Measurements from ENCODE around the gene CATSPERB.
"Not testable (repeated sequence)": the region's sequence is repeated elsewhere in the genome, so short reads cannot be mapped to it uniquely, and the experiment has no call there.

The CATSPERB gene, protein sequence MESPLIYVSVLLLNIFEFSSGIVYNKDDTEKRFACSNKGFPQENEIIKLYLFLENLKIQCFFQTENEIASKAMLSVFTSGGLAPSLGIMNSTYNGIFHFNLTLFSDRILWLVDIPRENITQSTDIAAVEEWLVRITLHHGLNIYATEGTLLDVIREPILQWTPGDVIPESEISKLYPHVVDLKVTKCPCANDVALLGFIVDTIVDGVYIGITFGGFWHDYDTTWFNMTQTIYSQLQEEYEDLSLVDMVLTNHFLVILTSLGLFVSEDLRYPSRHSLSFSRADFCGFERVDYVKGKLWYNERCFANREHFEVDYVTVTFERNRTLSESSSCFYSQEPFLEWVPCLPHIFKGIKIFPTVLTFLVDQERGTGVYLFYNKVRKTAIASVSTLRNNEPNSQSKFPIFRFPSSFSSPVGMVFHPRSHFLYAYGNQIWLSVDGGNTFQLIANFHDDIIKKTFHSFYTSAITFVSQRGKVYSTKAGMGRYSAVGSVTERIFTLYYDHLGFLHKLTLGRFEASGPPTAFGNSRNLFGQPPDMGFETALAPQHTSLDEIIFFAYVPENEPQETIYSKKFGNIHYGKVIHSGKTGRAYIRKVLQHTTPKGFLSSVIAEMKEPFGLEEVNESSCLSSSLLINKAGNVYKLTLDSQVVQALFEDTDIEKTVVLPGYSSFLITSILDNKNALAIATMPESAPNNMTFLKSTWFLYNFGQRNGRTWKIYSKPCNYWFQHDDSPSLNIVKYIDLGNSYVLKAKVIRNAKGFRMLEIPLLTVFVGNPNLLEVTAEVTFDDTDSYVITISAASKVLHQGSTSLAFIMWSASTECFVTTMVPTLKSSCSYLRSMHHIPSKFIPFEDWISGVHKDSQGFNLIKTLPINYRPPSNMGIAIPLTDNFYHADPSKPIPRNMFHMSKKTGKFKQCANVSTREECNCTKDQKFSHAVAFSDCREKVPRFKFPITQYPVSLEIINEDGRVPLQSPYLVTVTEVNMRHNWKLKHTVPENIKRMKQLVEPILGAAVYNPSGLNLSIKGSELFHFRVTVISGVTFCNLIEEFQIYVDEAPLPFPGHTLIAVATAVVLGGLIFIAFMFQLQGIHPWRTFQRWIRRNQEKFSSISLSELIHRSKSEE

DNA sequence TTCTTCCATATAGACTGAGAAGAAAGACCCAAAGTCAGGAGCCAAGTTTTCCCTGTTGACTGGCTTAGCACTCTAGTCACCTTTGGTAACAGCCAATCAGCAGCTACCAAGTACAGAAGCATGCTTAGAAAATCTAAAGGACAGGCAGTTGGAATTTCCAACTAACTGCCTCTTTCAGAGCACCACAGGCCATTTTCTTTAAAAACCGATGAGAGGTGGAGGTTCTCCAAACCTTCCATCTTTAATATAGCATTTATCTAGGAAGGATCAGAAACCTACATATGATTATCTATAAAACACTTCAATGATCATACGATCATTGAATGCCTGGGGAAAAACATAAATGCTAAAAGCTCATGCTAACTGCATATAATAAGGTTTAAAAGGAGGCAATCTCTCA lies at the start of gene CATSPERB:
TSS of gene CATSPERB (minus strand) at position 101 of the 400 bp plus-strand sequence. CDS start 2,607 bp downstream, outside the sequence.
- no peak for FAIRE-seq

DNA sequence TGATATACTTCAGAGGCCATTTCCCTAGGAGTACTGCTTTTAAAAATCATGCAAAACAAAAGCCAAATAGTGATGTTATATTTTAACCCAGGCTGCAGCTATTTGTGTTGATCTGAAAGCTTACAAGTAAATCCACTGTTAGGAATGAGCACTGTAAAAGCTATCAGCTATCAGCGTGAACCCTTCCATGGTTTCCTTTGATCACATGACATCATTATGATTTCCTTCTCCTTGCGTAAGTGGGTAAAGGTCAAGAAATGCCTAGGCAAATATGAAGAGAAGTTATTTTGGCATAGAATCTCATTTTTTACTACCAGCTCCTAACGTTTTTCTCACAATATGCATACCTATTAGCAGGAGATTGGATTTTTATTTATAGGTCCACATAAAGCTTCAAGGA lies 48.6 kb upstream of the CATSPERB start:
- FAIRE-seq: no peak

GRCh38 chr14:91778217-91778616 lies 46.3 kb upstream of the CATSPERB start:
- FAIRE-seq: no peak

DNA sequence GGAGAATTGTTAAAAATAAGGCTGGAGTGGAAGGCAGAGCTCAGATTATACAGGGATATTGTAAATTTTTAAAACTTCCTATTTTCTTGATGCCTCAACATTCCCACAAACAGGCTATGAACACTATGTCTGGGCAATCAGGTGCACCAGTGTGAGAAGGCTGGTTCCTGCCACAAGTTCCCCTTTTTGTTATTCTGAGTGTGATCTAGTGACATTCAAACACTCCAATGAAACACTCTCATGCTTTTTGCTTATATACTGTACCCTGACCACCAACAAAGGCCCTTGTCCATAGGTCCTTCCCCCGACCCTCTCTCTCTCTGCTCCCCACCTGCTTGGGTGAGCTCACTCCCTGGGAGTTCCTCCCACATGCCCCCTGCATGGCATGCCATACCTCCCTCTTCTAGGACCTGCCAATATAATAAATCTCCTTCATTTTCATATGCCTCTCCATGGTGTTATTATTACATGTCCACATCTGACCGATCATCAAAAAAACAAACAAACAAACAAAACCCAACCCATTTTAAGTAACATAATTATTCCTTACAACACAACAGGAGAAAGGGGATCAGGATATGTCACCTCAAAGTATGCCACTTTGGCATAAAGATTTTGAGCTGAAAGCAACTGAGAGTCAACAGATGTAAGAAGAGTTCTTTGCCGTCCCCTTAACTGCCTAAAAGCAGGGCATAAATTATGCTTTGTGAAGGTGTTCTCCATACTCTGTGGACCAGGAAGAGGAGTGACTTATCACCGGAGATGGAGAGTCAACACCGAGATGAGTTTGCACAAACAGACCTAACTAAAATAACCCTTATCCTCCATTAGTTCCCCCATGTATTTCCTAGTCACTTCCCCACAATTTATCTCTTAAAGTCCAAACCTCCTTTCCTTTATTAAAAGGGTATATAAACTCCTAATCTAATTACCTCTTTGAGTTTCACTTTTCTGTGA lies 42.5 kb upstream of the CATSPERB start:
- FAIRE-seq: no peak

DNA sequence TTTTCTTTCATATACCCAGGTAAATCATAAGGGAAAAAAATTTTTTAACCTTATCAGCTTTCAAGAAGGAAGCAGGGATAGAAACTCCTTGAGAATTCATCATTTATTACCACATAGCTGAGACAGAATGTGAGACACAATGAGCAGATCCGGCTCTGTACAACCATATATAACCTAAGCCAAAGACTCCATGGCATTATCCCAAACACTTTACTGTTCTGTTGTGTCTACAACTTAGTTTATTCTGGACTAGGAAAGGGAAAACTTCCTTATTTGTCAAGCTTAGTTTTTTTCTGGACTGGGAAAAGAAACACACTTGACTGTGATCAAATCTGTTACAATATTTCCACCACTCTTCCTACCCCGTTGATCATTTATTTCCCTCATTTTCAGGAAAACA lies 38.3 kb upstream of the CATSPERB start:
- no peak for FAIRE-seq

- FAIRE-seq: no peak
Observed at GRCh38 chr14:91755570-91756295, 23.8 kb upstream of the CATSPERB start.

DNA sequence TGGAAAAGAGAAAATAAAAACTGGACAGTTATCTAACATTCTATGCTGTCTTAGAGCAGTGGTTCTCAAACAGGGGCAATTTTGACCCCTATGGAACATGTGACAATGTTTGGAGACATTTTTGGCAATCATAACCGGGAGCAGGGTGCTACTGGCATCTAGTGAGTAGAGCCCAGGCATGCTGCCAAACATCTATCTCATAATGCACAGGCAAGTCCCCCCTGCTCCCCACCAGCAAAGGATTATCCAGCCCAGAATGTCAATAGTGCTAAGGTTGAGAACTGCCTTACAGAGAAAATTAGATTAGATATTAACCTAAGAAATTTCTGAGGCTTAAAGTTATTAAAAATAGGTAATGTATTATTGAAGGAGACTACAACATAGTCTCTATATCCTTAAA lies 22.9 kb upstream of the CATSPERB start:
- FAIRE-seq: no peak

GRCh38 chr14:91754185-91754584 lies 22.3 kb upstream of the CATSPERB start:
- FAIRE-seq: no peak

DNA sequence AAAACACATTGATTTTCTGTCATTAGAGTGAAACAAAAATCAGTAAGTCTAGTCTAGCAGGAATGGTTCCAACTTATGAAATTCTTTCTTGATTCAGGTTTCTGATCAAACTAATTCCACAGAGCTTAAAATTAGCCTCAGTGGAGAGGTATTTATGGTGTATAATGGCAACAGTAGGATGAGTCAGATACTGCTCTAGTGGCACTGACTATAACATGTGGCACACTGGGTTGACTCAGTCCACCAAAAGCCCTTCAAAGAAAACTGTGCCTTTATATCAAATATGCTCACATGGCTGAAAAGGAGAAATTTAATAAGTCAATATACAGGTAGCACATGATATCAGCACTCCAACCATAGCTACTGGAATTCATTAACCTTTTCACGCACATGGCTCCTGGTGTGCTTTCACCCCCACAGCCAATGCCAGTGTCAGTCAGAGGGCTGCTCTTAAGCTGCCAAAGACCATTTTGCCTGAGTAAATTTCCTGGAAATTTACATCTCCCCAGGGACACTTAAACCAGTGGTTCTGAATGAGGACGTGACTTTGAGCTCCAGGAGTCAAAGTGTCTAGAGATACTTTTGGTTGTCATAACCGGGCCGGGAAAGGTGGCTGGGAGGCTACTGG lies 21.7 kb upstream of the CATSPERB start:
- FAIRE-seq: no peak

GRCh38 chr14:91752961-91753360 lies 21.1 kb upstream of the CATSPERB start:
- FAIRE-seq: no peak

DNA sequence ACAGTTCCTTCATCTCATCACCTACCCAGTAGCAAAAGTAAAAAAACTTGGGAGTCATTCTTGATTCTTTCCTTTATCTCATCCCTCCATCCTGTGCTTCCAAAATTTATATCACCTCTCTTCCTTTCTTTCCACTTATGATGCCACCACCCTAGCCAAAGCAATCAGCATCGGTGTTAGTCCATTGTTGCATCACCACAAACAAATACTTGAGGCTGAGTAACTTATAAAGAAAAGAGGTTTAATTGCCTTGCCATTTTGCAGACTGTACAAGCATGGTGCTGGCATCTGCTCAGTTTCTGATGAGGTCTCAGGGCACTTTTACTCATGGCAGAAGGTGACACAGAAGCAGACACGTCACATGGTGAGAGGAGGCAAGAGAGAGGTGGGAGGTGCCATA lies 19.8 kb upstream of the CATSPERB start:
- FAIRE-seq: no peak

DNA sequence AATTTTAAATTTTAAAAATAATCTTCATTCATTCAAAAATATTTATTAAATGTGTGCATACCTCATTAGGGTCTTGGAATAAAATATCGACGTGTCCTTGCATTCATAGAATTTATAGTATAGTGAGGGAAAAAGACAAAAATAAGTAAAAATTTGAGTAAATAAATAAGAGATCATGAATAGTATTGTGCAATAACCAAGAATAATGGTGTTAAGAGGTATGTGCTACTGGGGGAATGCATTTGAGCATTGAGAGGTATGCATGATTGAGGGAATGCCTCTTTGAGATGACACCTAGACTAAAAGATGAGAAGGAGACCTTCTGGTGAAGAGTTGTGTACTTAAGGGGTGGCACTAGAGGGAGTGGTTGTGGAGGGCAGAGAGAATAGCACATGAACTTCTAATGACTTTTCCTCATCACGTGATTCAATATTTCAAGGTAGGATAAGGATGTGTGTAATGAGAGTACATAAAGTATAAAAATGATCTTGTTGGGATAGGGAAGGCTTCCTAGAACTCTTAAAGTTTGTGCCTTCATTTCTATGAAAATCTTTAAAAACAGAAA lies 18.8 kb upstream of the CATSPERB start:
- no peak for FAIRE-seq

GRCh38 chr14:91749868-91750267 lies 18.0 kb upstream of the CATSPERB start:
- no peak for FAIRE-seq

- no peak for FAIRE-seq
Observed at GRCh38 chr14:91748049-91748448, 16.2 kb upstream of the CATSPERB start.

- FAIRE-seq: no peak
Observed at GRCh38 chr14:91745344-91745743, 13.5 kb upstream of the CATSPERB start.

GRCh38 chr14:91744068-91744480 lies 12.2 kb upstream of the CATSPERB start:
- FAIRE-seq: peak; percentile 17

DNA sequence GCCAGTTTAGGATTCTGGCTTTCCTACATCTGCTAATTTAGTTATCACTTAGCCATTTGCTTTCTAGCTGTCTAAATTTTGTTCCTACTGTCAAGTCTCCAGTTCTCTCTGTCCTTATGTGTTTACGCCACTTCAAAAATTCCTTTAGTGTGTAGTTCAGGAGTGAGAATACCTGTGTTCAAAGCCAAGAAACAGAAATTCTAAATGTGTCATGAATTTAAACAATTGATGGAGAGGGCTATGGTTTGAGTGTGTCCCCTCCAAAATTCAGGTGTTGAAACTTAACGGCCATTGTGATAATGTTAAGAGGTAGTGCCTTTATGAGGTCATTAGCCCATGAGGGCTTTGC lies 11.4 kb upstream of the CATSPERB start:
- FAIRE-seq: no peak

GRCh38 chr14:91742621-91743304 lies 10.9 kb upstream of the CATSPERB start:
- FAIRE-seq: no peak

GRCh38 chr14:91739867-91740266 lies 8.0 kb upstream of the CATSPERB start:
- FAIRE-seq: not testable (repeated sequence)

DNA sequence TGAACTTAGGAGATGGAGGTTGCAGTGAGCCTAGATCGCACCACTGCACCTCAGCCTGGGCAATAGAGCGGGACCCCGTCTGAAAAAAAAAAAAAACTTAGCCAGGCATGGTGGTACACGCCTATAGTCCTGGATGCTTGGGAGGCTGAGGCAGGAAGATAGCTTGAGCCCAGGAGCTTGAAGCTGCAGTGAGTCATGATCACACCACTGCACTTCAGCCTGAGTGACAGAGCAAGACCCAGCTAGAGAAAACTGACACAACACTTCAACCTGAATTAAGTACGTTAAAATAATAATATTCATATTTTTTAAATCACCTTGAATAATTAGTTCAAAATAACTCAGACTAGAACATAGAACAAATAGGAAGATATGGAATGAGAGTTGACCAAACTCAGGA lies 5.7 kb upstream of the CATSPERB start:
- no peak for FAIRE-seq

Data from islet of Langerhans (tissue), 1 donor.